Muscle layer of colon (tissue), 2 donors: Measurements from ENCODE around the gene COL8A1.
"Not testable (repeated sequence)": the region's sequence is repeated elsewhere in the genome, so short reads cannot be mapped to it uniquely, and the experiment has no call there.

Experiments
- H3K27ac ChIP-seq: one replicate; pipeline ENCODE4 v1.7.0; 2013; ENCODE audit warnings: low read depth, mild to moderate bottlenecking, low read length, moderate library complexity
- H3K27me3 ChIP-seq, 2 donors: one replicate each; pipeline ENCODE4 v1.7.0; 2013; ENCODE audit warnings: low read length in 2 of 2, mild to moderate bottlenecking in 2 of 2; ENCODE audit not compliant: insufficient read depth in 2 of 2, control insufficient read depth in 1 of 2
- H3K36me3 ChIP-seq: one replicate; pipeline ENCODE4 v1.7.0; 2013; ENCODE audit warnings: mild to moderate bottlenecking, low read length; ENCODE audit not compliant: insufficient read depth
- H3K4me1 ChIP-seq: one replicate; pipeline ENCODE4 v1.7.0; 2013; ENCODE audit warnings: mild to moderate bottlenecking, low read length; ENCODE audit not compliant: insufficient read depth
- H3K4me3 ChIP-seq, 2 donors: one replicate each; pipeline ENCODE4 v1.7.0; 2013; ENCODE audit warnings: low read length in 2 of 2, low read depth in 1 of 2, mild to moderate bottlenecking in 1 of 2, moderate library complexity in 1 of 2
- H3K9ac ChIP-seq: one replicate; pipeline ENCODE4 v1.7.0; 2013; ENCODE audit warnings: low read length
- H3K9me3 ChIP-seq: one replicate; pipeline ENCODE4 v1.7.0; 2013; ENCODE audit warnings: mild to moderate bottlenecking, low read length
- donor health status: abdominal sarcoma.
- donor health status: Adenocarcinoma of cecum.

Gene COL8A1

DNA sequence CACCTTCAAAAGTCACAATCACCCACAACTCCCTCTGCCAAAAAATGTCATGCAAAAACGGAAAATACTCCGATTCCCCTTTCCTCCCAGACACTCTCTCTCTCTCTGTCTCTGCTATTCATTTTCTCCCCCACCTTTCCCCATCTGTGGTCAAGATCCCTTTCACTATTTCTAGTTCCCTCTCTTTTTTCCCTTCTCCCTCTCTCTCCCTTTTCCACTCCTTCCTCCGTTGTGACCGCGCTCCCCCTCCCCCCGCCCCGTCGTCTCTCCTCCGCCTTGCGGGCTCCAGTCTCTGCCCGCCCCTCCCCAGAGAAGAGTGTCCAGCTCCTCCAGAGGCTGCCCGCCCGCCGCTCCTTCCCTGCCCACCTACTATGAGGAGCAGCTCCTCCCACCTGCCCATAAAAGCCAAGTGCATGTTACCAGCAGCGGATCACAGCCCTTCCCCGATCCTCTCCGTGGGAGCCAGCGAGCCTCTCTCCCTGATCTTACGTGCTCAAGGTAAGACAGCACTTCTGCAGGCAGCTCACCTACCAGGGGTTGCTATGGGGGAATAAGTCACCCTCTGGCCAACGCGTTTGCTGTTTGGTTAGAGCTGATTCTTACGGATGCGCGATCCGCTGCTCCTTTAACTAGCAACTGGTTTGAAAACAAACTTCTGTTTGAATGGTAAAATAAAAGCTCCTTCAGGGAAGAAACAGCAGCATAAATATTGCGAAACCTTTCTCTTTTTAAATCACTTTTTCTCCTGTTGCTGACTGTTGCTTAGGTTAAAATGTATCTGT, at the start of gene COL8A1:
Gene COL8A1 (plus strand): TSS at position 428 of the 782 bp plus-strand sequence. CDS start 152,089 bp downstream, outside the sequence.
- Histone ChIP-seq H3K9me3 (no peaks in the 10 kb centered on the region), H3K4me1 (peaks cover 6% of the 10 kb centered on the region), H3K36me3 (no peaks in the 10 kb centered on the region), H3K27ac (peak within 1 kb of the TSS; percentile 92), H3K27me3 (no peaks in the 10 kb centered on the region), H3K9ac (peak within 1 kb of the TSS; percentile 70), H3K4me3 (peak within 1 kb of the TSS; percentile 70 to 84)

GRCh38 chr3:99589168-99589567, 49.2 kb upstream of the COL8A1 start:
- not testable (repeated sequence) for H3K4me3 ChIP-seq, H3K4me1 ChIP-seq, H3K36me3 ChIP-seq, H3K9ac ChIP-seq, H3K27ac ChIP-seq, H3K27me3 ChIP-seq, H3K9me3 ChIP-seq

- Histone ChIP-seq H3K9me3 (no peaks in the 10 kb centered on the region), H3K36me3 (no peaks in the 10 kb centered on the region), H3K27me3 (no peaks in the 10 kb centered on the region), H3K9ac (no peak overlapping the region), H3K4me1 (no peaks in the 10 kb centered on the region), H3K27ac (no peak overlapping the region), H3K4me3 (no peak overlapping the region)
Observed at GRCh38 chr3:99599894-99600293, 38.5 kb upstream of the COL8A1 start.

DNA sequence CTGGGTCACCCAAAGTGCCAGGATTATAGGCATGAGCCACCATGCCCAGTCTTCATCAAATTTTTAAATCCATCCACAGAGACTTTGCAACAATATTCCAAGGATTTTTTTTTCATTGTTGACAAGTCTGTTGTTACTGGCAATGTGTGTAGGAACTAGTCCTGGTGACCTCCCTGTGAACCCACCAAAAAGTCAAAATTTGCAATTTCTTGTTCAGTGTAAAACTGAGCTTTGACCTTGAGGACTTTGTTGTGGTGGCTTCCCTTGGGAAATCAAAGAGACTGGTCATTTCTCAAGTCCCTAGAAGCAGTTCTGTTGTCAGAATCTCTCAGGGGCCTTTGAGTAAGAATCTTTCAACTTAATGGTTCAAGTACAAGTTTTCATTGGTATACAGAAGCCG, 36.9 kb upstream of the COL8A1 start:
- H3K36me3 ChIP-seq: no peaks in the 10 kb centered on the region
- no peak overlapping the region for H3K27ac ChIP-seq
- no peak overlapping the region for H3K4me3 ChIP-seq
- no peaks in the 10 kb centered on the region for H3K9me3 ChIP-seq
- no peaks in the 10 kb centered on the region for H3K27me3 ChIP-seq
- no peak overlapping the region for H3K9ac ChIP-seq
- no peaks in the 10 kb centered on the region for H3K4me1 ChIP-seq

- Histone ChIP-seq H3K36me3 (no peaks in the 10 kb centered on the region), H3K9me3 (no peaks in the 10 kb centered on the region), H3K9ac (no peak overlapping the region), H3K27ac (no peak overlapping the region), H3K27me3 (no peaks in the 10 kb centered on the region), H3K4me3 (no peak overlapping the region), H3K4me1 (no peaks in the 10 kb centered on the region)
Observed at GRCh38 chr3:99602183-99602582, 36.2 kb upstream of the COL8A1 start.

DNA sequence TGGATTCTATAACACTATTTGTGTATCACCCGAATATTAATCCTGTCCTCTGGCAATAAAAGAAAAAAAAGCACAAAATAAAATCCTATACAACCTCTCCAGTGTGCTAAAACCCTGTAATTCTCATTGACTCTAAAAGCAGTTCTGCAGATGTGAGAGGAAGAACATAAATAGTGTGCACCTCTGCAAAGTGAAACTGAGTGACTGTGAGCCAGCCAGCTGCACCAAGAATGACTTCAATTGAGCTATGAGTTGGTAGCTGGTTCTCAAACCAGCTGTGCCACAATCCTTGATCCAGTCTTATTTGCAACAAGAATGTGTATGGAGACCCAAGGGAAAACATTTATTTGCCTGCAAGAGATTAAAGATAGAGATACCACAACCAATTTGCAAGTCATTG, 31.2 kb upstream of the COL8A1 start:
- Histone ChIP-seq H3K27me3 (no peaks in the 10 kb centered on the region), H3K36me3 (no peaks in the 10 kb centered on the region), H3K9ac (no peak overlapping the region), H3K4me3 (no peak overlapping the region), H3K9me3 (no peaks in the 10 kb centered on the region), H3K4me1 (no peaks in the 10 kb centered on the region), H3K27ac (no peak overlapping the region)

GRCh38 chr3:99614768-99615167, 23.6 kb upstream of the COL8A1 start:
- H3K27ac ChIP-seq: no peak overlapping the region
- H3K27me3 ChIP-seq: no peaks in the 10 kb centered on the region
- H3K4me1 ChIP-seq: no peaks in the 10 kb centered on the region
- no peak overlapping the region for H3K9ac ChIP-seq
- no peaks in the 10 kb centered on the region for H3K36me3 ChIP-seq
- H3K9me3 ChIP-seq: no peaks in the 10 kb centered on the region
- no peak overlapping the region for H3K4me3 ChIP-seq

DNA sequence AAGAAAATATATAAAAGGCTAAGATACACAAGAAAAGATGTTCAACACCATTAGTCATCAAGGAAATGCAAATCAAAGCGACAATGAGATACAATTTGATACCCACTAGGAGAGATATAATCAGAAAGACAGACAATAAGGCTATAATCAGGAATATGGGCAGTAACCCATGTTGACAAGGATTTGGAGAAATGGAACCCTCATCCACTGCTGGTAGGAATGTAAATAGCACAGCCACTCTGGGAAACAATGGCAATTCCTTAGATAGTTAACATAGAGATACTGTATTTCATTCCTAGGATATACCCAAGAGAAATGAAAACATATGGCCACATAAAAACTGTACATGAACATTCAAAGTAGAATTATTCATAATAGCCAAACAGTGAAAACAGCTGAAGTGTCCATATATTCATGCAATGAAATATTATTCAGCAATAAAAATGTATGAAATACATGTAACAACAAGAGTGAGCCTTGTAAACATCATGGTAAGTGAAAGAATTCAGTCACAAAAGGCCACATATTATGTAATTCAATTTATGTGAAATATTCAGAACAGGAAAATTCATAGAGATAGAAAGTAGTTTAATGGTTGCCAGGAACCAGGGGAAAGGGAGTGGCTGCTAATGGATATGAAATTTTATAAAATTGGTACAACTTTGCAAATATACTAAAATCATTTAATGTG, 18.2 kb upstream of the COL8A1 start:
- no peaks in the 10 kb centered on the region for H3K4me1 ChIP-seq
- no peak overlapping the region for H3K9ac ChIP-seq
- H3K27ac ChIP-seq: no peak overlapping the region
- no peaks in the 10 kb centered on the region for H3K27me3 ChIP-seq
- H3K4me3 ChIP-seq: no peak overlapping the region
- no peaks in the 10 kb centered on the region for H3K9me3 ChIP-seq
- H3K36me3 ChIP-seq: no peaks in the 10 kb centered on the region

DNA sequence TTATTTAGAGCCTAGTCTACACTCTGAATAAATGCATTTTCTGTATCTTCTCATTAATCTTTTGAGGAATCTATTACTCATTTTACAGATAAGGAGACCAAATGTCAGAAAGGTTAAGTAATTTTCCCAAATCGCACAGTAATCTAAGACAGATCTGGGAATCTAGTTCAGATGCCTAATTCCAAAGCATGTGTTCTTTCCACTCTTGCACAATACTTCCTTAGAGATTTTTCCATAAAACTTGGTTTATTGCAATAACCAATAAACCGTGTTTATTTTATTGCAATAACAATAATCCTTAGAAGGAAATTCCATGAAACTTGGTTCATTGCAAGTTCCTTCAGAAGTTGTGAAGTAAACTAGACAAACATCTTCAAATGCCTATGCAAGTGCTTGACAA, 17.4 kb upstream of the COL8A1 start:
- no peak overlapping the region for H3K9ac ChIP-seq
- H3K36me3 ChIP-seq: no peaks in the 10 kb centered on the region
- no peak overlapping the region for H3K4me3 ChIP-seq
- no peaks in the 10 kb centered on the region for H3K27me3 ChIP-seq
- H3K27ac ChIP-seq: no peak overlapping the region
- no peaks in the 10 kb centered on the region for H3K9me3 ChIP-seq
- no peaks in the 10 kb centered on the region for H3K4me1 ChIP-seq

GRCh38 chr3:99624496-99625236, 13.7 kb upstream of the COL8A1 start:
- no peaks in the 10 kb centered on the region for H3K27me3 ChIP-seq
- H3K4me3 ChIP-seq: no peak overlapping the region
- H3K36me3 ChIP-seq: no peaks in the 10 kb centered on the region
- H3K4me1 ChIP-seq: no peaks in the 10 kb centered on the region
- H3K27ac ChIP-seq: no peak overlapping the region
- no peaks in the 10 kb centered on the region for H3K9me3 ChIP-seq
- H3K9ac ChIP-seq: no peak overlapping the region

DNA sequence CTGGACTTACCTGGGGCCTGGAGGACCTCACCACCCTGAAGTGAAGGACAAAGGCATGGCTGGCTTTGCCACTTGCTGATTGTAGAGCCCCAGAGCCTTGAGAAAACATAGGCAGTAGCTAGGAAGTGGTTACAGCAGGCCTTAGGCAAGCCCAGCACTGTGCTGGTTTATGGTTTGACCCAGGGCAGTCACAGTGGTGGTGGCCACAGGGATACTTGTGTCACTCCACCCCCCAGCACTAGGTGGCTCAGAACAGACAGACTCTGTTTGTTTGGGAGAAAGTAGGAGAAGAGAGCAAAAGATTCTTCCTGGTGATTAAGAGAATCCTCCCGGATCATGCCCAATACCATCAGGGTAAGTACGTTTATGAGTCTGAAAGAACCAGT, 13.2 kb upstream of the COL8A1 start:
- no peak overlapping the region for H3K27ac ChIP-seq
- no peaks in the 10 kb centered on the region for H3K4me1 ChIP-seq
- H3K27me3 ChIP-seq: no peaks in the 10 kb centered on the region
- H3K36me3 ChIP-seq: no peaks in the 10 kb centered on the region
- H3K4me3 ChIP-seq: no peak overlapping the region
- H3K9me3 ChIP-seq: no peaks in the 10 kb centered on the region
- no peak overlapping the region for H3K9ac ChIP-seq
